Muscle layer of colon (tissue), 2 donors: Measurements from ENCODE around the gene EFR3B.
"Not testable (repeated sequence)": the region's sequence is repeated elsewhere in the genome, so short reads cannot be mapped to it uniquely, and the experiment has no call there.

Source experiments
- H3K27ac ChIP-seq: one replicate; pipeline ENCODE4 v1.7.0; 2013; ENCODE audit warnings: low read depth, mild to moderate bottlenecking, low read length, moderate library complexity
- H3K27me3 ChIP-seq, 2 donors: one replicate each; pipeline ENCODE4 v1.7.0; 2013; ENCODE audit warnings: low read length in 2 of 2, mild to moderate bottlenecking in 2 of 2; ENCODE audit not compliant: insufficient read depth in 2 of 2, control insufficient read depth in 1 of 2
- H3K36me3 ChIP-seq: one replicate; pipeline ENCODE4 v1.7.0; 2013; ENCODE audit warnings: mild to moderate bottlenecking, low read length; ENCODE audit not compliant: insufficient read depth
- H3K4me1 ChIP-seq: one replicate; pipeline ENCODE4 v1.7.0; 2013; ENCODE audit warnings: mild to moderate bottlenecking, low read length; ENCODE audit not compliant: insufficient read depth
- H3K4me3 ChIP-seq, 2 donors: one replicate each; pipeline ENCODE4 v1.7.0; 2013; ENCODE audit warnings: low read length in 2 of 2, low read depth in 1 of 2, mild to moderate bottlenecking in 1 of 2, moderate library complexity in 1 of 2
- H3K9ac ChIP-seq: one replicate; pipeline ENCODE4 v1.7.0; 2013; ENCODE audit warnings: low read length
- H3K9me3 ChIP-seq: one replicate; pipeline ENCODE4 v1.7.0; 2013; ENCODE audit warnings: mild to moderate bottlenecking, low read length
- donor health status: abdominal sarcoma.
- donor health status: Adenocarcinoma of cecum.

Gene EFR3B

GRCh38 chr2:25115902-25116301, 74.0 kb downstream of the EFR3B start:
- H3K27me3 ChIP-seq, result no peaks in the 10 kb centered on the region
- H3K4me3 ChIP-seq, result no peak overlapping the region
- H3K36me3 ChIP-seq, result no peaks in the 10 kb centered on the region

DNA sequence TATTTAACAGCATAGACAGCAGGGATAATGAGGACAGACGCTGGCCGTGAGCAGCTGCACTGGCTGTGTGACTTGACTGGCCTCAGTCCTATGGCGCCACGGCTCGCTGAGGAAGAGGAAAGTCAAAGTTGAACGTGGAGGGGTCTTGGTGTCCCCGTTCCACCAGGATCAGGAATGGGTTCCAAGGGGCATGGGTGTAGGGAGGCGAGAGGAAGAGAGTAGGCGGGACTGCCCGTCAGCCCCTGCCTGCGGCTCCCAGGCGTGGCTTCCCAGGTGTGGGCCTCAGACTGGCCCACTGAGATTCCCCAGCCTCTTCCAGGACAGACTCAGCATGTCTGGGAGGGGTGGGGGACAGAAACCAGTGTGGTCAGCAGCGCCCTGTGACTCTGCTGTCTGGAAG, 75.1 kb downstream of the EFR3B start:
- no peaks in the 10 kb centered on the region for H3K27me3 ChIP-seq
- H3K4me3 ChIP-seq, result no peak overlapping the region
- no peaks in the 10 kb centered on the region for H3K9me3 ChIP-seq
- no peak overlapping the region for H3K27ac ChIP-seq
- H3K4me1 ChIP-seq, result peaks cover 4% of the 10 kb centered on the region
- H3K36me3 ChIP-seq, result no peaks in the 10 kb centered on the region
- no peak overlapping the region for H3K9ac ChIP-seq

More at GRCh38 chr2:25115902-25116301, 74.0 kb downstream of the EFR3B start:
- H3K9me3 ChIP-seq, result no peaks in the 10 kb centered on the region
- H3K9ac ChIP-seq, result no peak overlapping the region
- no peak overlapping the region for H3K27ac ChIP-seq
- peaks cover 4% of the 10 kb centered on the region for H3K4me1 ChIP-seq

DNA sequence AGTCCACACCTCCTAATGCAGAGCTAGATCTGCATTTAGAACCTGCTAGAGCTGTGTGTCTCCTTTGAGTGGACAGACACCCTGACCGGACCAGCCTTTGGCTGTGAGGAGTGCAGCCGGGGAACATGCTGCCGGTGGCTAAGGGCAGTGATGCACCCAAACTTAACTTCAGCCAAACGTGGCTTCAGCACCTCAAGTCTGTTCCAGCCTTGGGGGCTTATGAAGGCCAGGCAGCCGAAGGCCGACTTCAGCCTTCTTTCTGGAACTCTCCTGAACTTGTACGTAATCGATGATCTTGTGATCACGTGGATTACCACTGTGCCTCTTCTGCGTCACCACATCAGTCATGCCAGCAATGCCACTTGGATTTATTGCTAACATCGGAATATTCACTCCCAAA, 77.4 kb downstream of the EFR3B start:
- H3K36me3 ChIP-seq, result no peaks in the 10 kb centered on the region
- no peak overlapping the region for H3K9ac ChIP-seq
- peaks cover 4% of the 10 kb centered on the region for H3K4me1 ChIP-seq

DNA sequence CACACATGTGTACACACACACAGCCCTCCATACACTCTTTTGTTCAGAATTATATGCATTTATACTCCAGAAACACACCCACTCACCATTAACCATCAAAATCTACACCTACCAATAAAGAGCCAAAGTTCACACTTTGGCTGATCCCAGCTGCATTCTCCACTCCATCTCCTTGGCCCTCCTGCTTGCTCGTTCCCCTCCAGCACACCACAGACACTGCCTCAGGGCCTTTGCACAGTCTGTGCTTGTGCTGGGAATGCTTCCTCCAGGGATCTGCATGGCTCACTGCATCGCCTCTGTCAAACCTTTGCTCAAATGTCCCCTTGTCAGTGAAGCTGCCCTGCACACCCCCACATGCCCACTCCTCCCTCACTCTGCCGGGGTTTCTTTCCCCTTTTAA, 80.5 kb downstream of the EFR3B start:
- Histone ChIP-seq H3K9me3 (no peaks in the 10 kb centered on the region), H3K4me3 (no peak overlapping the region), H3K4me1 (no peaks in the 10 kb centered on the region), H3K36me3 (no peaks in the 10 kb centered on the region), H3K27me3 (no peaks in the 10 kb centered on the region), H3K9ac (no peak overlapping the region), H3K27ac (no peak overlapping the region)

More for the DNA sequence above, 77.4 kb downstream of the EFR3B start:
- Histone ChIP-seq H3K27me3 (no peaks in the 10 kb centered on the region), H3K9me3 (no peaks in the 10 kb centered on the region), H3K27ac (no peak overlapping the region), H3K4me3 (no peak overlapping the region)

DNA sequence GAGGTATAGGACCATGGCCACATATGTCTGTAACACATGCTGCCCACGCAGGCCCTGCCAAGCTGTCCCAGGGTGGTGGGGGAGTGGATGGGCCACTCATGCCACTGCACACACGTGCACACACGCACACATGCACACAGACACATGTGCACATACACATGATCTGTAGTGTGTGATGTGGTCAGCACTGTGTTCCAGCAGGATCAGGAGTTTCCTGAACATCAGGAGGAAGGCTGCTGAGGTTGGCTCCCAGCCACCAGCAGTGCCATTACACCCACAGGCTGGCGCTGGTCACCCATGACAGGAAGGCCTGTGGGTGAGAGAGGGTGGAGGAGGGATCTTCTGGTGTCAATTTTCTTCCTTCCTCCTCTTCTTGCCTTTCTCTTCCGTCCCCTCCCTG, 81.8 kb downstream of the EFR3B start:
- H3K4me1 ChIP-seq, result no peaks in the 10 kb centered on the region
- H3K36me3 ChIP-seq, result no peaks in the 10 kb centered on the region
- no peaks in the 10 kb centered on the region for H3K9me3 ChIP-seq
- H3K27ac ChIP-seq, result no peak overlapping the region
- no peak overlapping the region for H3K9ac ChIP-seq
- no peak overlapping the region for H3K4me3 ChIP-seq
- no peaks in the 10 kb centered on the region for H3K27me3 ChIP-seq

GRCh38 chr2:25125189-25125588, 83.3 kb downstream of the EFR3B start:
- no peaks in the 10 kb centered on the region for H3K9me3 ChIP-seq
- H3K4me1 ChIP-seq, result no peaks in the 10 kb centered on the region
- no peak overlapping the region for H3K27ac ChIP-seq
- H3K36me3 ChIP-seq, result no peaks in the 10 kb centered on the region
- no peaks in the 10 kb centered on the region for H3K27me3 ChIP-seq
- no peak overlapping the region for H3K4me3 ChIP-seq
- H3K9ac ChIP-seq, result no peak overlapping the region

GRCh38 chr2:25125976-25126375, 84.1 kb downstream of the EFR3B start:
- H3K9ac ChIP-seq, result no peak overlapping the region
- peaks cover 0 to under 1% of the 10 kb centered on the region in 2 donors for H3K27me3 ChIP-seq
- no peaks in the 10 kb centered on the region for H3K9me3 ChIP-seq
- no peak overlapping the region for H3K4me3 ChIP-seq
- no peaks in the 10 kb centered on the region for H3K36me3 ChIP-seq
- H3K4me1 ChIP-seq, result no peaks in the 10 kb centered on the region
- H3K27ac ChIP-seq, result no peak overlapping the region

DNA sequence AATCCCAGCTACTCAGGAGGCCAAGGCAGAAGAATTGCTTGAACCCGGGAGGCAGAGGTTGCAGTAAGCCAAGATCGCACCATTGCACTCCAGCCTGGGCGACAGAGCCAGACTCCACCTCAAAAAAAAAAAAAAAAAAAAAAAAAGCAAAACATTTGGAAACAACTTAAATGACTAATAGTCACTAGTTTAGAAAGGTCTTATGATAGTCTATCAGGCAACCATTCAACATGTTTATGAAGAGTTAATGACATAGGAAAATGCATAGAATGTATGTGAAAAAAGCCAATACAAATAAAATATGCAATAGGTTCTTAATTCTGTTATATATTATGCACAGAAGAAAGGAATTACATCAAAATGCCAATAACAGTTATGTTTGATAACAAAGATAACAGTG, 85.2 kb downstream of the EFR3B start:
- H3K27ac ChIP-seq, H3K9me3 ChIP-seq, H3K27me3 ChIP-seq, H3K36me3 ChIP-seq, H3K4me1 ChIP-seq, H3K4me3 ChIP-seq, H3K9ac ChIP-seq: not testable (repeated sequence)

- Histone ChIP-seq H3K9me3 (no peaks in the 10 kb centered on the region), H3K27ac (no peak overlapping the region), H3K9ac (no peak overlapping the region), H3K4me3 (no peak overlapping the region), H3K27me3 (peaks cover 0 to 6% of the 10 kb centered on the region in 2 donors), H3K4me1 (no peaks in the 10 kb centered on the region), H3K36me3 (no peaks in the 10 kb centered on the region)
Observed at GRCh38 chr2:25127646-25128045, 85.8 kb downstream of the EFR3B start.

GRCh38 chr2:25129901-25130520, 88.1 kb downstream of the EFR3B start:
- Histone ChIP-seq H3K27ac (no peak overlapping the region), H3K4me1 (no peaks in the 10 kb centered on the region), H3K27me3 (peaks cover 0 to 6% of the 10 kb centered on the region in 2 donors), H3K9ac (no peak overlapping the region), H3K9me3 (no peaks in the 10 kb centered on the region), H3K4me3 (no peak overlapping the region), H3K36me3 (no peaks in the 10 kb centered on the region)

GRCh38 chr2:25131253-25131566, 89.3 kb downstream of the EFR3B start:
- H3K4me1 ChIP-seq, result no peaks in the 10 kb centered on the region
- H3K9me3 ChIP-seq, result no peaks in the 10 kb centered on the region
- no peak overlapping the region for H3K9ac ChIP-seq
- no peak overlapping the region for H3K27ac ChIP-seq
- H3K4me3 ChIP-seq, result no peak overlapping the region
- H3K36me3 ChIP-seq, result no peaks in the 10 kb centered on the region
- peaks cover 0 to 6% of the 10 kb centered on the region in 2 donors for H3K27me3 ChIP-seq

DNA sequence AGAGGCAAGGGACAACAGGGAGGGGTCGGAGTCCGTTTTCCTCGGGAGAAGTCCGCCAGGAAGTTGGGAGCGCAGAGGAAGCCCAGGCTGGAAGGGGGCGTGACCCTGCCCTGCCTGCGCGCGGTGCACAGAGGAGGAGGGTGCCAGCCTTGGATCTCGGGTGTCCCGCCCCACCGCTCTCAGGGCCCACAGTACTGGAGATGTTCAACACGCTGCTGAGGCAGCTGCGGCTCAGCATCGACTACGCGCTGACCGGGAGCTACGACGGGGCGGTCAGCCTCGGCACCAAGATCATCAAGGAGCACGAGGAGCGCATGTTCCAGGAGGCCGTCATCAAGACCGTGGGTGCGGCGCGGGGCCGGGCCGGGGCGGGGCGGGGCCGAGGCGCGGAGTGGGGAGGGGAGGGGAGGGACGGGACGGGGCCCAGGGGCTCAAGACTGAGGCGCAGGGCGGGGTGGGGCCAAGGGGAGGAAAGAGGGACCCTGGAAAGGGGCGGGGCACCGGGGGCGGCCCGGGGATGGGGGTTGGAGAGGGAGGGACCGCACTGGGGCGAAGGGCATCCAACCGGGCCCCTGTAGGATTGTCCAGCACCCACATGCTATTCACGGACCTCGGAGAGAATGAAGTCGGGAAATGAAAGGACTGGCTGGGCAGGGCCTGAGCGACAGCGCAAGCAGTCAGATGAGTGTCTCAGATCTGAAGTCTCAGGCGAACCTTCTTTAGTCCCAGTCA, 89.9 kb downstream of the EFR3B start:
- Histone ChIP-seq H3K27me3 (peaks cover 0 to 6% of the 10 kb centered on the region in 2 donors), H3K4me3 (no peak overlapping the region), H3K9me3 (no peaks in the 10 kb centered on the region), H3K27ac (no peak overlapping the region), H3K4me1 (no peaks in the 10 kb centered on the region), H3K9ac (no peak overlapping the region), H3K36me3 (no peaks in the 10 kb centered on the region)
